ENCODE results near the gene COPS3. TPM values are rescaled to one million over a fixed set of nuclear protein-coding genes. Genes with fewer than 3 reads are reported as not detected.

Gene COPS3
- total RNA-seq, 4 donors from 2014 or later, result 28.9 to 78.2 (median 60.0) TPM

- H3K9me3 ChIP-seq, result no peaks in the 10 kb centered on the region
- H3K27me3 ChIP-seq, result no peaks in the 10 kb centered on the region
- peak overlapping the region; percentile 76 to 97 (median 89) for H3K4me3 ChIP-seq
- peak overlapping the region; percentile 88 to 96 (median 90) for H3K27ac ChIP-seq
- intact Hi-C loops (cut with DNase I; ENCODE audit: low total_unique reads) (loop anchor here (10.0 kb wide), 1 partner anchor 92 kb away; no protein-coding TSS in a partner anchor), in situ Hi-C loops (cut with MboI; ENCODE audit: low pct_ligation_motif_present in 1 of 4, low pct_unique_long_range_greater_than_20kb in 1 of 4, low sequenced_read_pairs in 3 of 4) (no loop called here)
- 1% methylated on average over 23 of the region's 31 CpGs; no CpG with 5 or more reads in 1 of the 2 donors for WGBS, 2 donors (ENCODE audit: low coverage in 1 of 2)
- H3K4me1 ChIP-seq, result peaks cover 10 to 46% (median 16%) of the 10 kb centered on the region in 4 donors
- TF ChIP-seq POLR2A (IDR thresholded peaks at IDR 0.05) (peak; percentile 48), EP300 (IDR thresholded peaks at IDR 0.05; ENCODE audit: low read depth) (no peak), POLR2AphosphoS5 (IDR thresholded peaks at IDR 0.05) (peak in 2 of 3 donors; percentile 79 to 83)
- TF ChIP-seq, protein P1, sequence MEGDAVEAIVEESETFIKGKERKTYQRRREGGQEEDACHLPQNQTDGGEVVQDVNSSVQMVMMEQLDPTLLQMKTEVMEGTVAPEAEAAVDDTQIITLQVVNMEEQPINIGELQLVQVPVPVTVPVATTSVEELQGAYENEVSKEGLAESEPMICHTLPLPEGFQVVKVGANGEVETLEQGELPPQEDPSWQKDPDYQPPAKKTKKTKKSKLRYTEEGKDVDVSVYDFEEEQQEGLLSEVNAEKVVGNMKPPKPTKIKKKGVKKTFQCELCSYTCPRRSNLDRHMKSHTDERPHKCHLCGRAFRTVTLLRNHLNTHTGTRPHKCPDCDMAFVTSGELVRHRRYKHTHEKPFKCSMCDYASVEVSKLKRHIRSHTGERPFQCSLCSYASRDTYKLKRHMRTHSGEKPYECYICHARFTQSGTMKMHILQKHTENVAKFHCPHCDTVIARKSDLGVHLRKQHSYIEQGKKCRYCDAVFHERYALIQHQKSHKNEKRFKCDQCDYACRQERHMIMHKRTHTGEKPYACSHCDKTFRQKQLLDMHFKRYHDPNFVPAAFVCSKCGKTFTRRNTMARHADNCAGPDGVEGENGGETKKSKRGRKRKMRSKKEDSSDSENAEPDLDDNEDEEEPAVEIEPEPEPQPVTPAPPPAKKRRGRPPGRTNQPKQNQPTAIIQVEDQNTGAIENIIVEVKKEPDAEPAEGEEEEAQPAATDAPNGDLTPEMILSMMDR (IDR thresholded peaks at IDR 0.05), result no peak
- H3K36me3 ChIP-seq, result peaks cover 0 to 13% (median 2%) of the 10 kb centered on the region in 4 donors
- DNase-seq, result peak; percentile 34
These were observed 44.6 kb downstream of the COPS3 start for GRCh38 chr17:17236295-17237025.

GRCh38 chr17:17235212-17236174, 45.6 kb downstream of the COPS3 start:
- 55 to 77% methylated on average over 7 to 19 of the region's 19 CpGs for WGBS, 2 donors (ENCODE audit: low coverage in 1 of 2)

DNA sequence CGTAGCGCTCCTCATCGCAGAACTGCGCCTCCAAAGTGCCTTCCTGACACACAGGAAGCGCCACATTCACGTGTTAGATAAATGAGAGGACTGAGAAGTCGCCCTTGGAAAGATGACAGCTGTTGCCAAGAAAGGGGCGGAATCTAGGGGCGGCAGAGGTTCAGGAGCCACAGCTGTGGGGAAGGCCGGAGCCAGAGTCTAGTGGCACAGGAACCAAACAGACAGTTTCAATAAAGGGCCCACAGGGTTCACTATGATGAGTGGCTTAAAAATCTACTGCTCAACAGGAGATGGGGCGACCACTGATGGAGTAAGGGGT, 48.8 kb downstream of the COPS3 start:
- 82 to 100% methylated on average over 1 to 11 of the region's 11 CpGs for whole genome bisulfite sequencing, 2 donors (ENCODE audit: low coverage in 1 of 2)
- H3K9me3 ChIP-seq, result no peaks in the 10 kb centered on the region
- peaks cover 0 to 43% (median 22%) of the 10 kb centered on the region in 4 donors for H3K36me3 ChIP-seq
- no peak for DNase-seq
- TF ChIP-seq EP300 (IDR thresholded peaks at IDR 0.05; ENCODE audit: low read depth) (no peak), POLR2A (IDR thresholded peaks at IDR 0.05) (no peak), POLR2AphosphoS5 (IDR thresholded peaks at IDR 0.05) (no peak)
- TF ChIP-seq, protein P1 (IDR thresholded peaks at IDR 0.05), result no peak
- H3K27me3 ChIP-seq, result no peaks in the 10 kb centered on the region
- intact Hi-C loops (cut with DNase I; ENCODE audit: low total_unique reads) (loop anchor here (10.0 kb wide), 1 partner anchor 87 kb away; no protein-coding TSS in a partner anchor), in situ Hi-C loops (cut with MboI; ENCODE audit: low pct_ligation_motif_present in 1 of 4, low pct_unique_long_range_greater_than_20kb in 1 of 4, low sequenced_read_pairs in 3 of 4) (no loop called here)
- peaks cover 6 to 35% (median 12%) of the 10 kb centered on the region in 4 donors for H3K4me1 ChIP-seq
- no peak overlapping the region for H3K27ac ChIP-seq
- H3K4me3 ChIP-seq, result no peak overlapping the region

More at GRCh38 chr17:17235212-17236174, 45.6 kb downstream of the COPS3 start:
- TF ChIP-seq, protein P1 (IDR thresholded peaks at IDR 0.05), result no peak
- TF ChIP-seq POLR2A (IDR thresholded peaks at IDR 0.05) (no peak), EP300 (IDR thresholded peaks at IDR 0.05; ENCODE audit: low read depth) (no peak), POLR2AphosphoS5 (IDR thresholded peaks at IDR 0.05) (no peak)
- Histone ChIP-seq H3K27ac (peak overlapping the region; percentile 88 to 96 (median 90)), H3K36me3 (peaks cover 0 to 17% (median 6%) of the 10 kb centered on the region in 4 donors), H3K9me3 (no peaks in the 10 kb centered on the region), H3K4me3 (peak overlapping the region; percentile 76 to 97 (median 89)), H3K27me3 (no peaks in the 10 kb centered on the region), H3K4me1 (peaks cover 10 to 46% (median 16%) of the 10 kb centered on the region in 4 donors)
- DNase-seq, result no peak
- in situ Hi-C loops (cut with MboI; ENCODE audit: low pct_ligation_motif_present in 1 of 4, low pct_unique_long_range_greater_than_20kb in 1 of 4, low sequenced_read_pairs in 3 of 4), result no loop called here
- intact Hi-C loops (cut with DNase I; ENCODE audit: low total_unique reads), result loop anchor here (10.0 kb wide), 1 partner anchor 91 kb away; no protein-coding TSS in a partner anchor
